NCI-H524 treated with DMSO at 0.1 percent for 48 hours (cell line): ENCODE data around the gene CTNNA1.
"Not testable (repeated sequence)": the region's sequence is repeated elsewhere in the genome, so short reads cannot be mapped to it uniquely, and the experiment has no call there.

Experiments used
- DNase-seq: peaks from one replicate; lab custom pipeline; 2025; lab: John Stamatoyannopoulos, UW

Gene CTNNA1, protein sequence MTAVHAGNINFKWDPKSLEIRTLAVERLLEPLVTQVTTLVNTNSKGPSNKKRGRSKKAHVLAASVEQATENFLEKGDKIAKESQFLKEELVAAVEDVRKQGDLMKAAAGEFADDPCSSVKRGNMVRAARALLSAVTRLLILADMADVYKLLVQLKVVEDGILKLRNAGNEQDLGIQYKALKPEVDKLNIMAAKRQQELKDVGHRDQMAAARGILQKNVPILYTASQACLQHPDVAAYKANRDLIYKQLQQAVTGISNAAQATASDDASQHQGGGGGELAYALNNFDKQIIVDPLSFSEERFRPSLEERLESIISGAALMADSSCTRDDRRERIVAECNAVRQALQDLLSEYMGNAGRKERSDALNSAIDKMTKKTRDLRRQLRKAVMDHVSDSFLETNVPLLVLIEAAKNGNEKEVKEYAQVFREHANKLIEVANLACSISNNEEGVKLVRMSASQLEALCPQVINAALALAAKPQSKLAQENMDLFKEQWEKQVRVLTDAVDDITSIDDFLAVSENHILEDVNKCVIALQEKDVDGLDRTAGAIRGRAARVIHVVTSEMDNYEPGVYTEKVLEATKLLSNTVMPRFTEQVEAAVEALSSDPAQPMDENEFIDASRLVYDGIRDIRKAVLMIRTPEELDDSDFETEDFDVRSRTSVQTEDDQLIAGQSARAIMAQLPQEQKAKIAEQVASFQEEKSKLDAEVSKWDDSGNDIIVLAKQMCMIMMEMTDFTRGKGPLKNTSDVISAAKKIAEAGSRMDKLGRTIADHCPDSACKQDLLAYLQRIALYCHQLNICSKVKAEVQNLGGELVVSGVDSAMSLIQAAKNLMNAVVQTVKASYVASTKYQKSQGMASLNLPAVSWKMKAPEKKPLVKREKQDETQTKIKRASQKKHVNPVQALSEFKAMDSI

DNA sequence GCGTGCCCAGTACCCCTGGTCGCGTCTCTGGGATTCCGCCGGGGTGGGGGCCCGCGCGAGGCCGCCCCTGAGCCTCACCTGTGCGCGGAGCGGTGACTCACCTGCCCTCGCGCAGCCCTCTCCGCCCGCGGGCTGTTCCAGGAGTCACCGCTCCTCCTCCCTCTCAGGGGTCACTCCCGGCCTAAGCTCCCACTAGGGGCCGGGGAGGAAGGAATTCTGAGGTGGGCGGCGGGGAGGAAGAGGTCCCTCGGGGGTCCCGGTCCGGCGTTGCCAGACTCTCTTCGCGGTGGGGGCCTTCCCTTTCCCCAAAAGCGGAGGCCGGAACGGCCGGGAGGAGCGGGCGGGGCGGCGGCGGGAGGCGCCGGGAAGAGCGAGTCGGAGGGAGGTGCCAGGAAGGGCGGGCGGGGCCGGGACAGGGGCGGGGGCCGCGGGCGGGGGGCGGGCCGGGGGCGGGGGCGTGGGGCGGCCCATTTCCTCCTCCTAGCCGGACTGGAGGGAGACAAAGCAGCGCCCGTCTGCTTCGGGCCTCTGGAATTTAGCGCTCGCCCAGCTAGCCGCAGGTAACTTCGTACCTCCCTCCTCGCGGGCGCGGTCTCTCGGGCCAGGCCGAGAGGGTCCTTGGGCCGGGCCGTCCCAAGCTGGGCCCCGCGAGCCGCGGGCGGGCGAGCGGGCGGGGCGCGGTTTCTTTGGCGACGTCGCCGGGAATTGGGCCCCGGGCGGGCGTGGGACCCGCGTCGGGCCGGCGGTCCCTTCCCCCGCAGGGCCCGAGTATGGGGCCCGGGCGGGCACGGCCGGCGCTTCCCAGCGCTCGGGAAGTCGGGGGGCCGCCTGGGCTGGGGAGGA is at the start of gene CTNNA1:
Gene CTNNA1, plus strand, starts transcription at position 475 of the 843 bp plus-strand sequence. CDS start 28,500 bp downstream, outside the sequence.
- DNase-seq, result no peak

DNA sequence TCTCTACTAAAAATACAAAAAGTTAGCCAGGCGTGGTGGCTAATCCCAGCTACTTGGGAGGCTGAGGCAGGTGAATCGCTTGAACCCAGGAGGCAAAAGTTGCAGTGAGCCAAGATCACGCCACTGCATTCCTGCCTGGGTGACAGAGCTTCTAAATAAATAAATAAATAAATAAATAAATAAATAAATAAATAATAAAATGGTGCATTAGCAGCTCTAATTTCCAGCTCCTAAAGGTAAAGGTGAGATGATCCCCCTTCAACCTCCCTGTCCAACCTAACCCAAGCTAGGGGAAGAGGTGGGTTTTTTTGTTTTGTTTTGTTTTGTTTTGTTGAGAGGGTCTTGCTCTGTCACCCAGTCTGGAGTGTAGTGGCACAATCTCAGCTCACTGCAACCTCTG is 49.4 kb upstream of the CTNNA1 start:
- not testable (repeated sequence) for DNase-seq

DNA sequence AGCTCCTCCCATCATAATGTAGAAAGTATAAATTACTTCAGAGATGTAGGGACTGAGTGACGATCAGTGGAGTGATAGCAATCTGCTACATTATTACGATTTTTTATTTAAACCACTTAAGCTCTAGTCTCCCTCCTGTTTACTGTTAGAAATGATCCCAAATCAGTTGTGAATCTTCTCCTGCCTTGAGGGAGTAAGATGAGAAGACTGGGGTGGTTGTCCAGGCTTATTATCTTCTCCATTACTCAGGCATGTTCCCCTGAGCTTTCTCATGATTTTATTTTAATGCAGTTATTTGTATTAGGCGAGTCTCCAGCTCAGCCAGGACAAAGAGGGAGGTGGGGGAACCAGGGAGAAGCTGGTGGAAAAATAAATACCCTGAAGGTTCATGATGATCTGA is 48.2 kb upstream of the CTNNA1 start:
- no peak for DNase-seq

DNA sequence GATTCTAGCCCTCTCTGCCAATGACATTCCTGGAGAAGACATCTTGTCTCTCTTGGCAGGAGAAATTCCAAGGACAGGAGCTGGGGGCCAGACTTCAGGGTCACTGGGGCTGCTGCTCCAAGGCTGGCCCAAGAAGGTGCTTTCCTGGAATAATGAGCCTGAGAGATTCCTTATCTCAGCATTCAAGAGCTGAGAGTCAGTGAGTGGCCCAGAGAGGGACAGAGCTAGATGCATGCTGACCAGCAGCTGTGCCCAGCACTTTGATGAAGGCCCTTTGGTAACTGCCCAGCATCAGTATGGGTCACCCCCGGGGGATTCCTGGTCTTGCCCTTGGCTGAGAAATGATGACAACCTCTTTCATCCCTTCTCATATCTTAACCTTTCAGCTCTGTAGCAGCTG is 47.7 kb upstream of the CTNNA1 start:
- no peak for DNase-seq

DNA sequence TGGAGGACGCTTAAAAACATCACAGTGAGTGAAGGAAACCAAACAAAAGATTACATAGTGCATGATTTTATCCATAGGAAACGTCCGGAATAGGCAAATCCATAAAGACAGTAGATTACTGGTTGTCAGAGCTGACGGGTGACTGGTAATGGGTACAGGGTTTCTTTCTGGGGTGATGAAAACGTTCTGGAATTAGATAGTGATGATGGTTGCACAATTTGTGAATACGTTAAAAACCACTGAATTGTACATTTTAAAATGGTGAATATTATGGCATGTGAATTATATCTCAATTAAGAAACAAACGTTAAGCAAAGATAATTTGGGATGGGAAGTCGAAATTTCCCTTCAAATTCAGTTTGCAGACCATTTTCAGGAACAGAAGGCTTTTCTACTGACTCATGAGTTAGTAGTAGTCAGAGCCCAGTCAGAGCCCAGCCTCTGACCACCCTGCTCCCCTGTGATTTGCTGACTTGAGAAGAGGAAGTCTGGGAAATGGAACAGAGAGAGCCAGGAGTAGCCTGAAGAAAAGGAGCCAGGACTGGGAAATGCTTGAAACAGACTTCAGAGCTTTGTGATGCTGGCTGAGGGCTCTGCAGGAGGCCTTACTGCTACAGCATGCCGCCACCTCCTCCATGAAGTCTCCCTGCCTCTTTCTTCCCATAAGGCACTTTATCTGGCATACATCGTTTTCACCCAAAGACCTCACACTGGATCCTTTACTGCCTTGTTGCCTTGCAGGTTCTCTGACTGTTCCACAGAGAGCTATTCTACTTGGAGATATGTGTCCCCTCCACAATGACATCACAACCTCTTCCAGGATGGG is 46.4 kb upstream of the CTNNA1 start:
- no peak for DNase-seq

DNA sequence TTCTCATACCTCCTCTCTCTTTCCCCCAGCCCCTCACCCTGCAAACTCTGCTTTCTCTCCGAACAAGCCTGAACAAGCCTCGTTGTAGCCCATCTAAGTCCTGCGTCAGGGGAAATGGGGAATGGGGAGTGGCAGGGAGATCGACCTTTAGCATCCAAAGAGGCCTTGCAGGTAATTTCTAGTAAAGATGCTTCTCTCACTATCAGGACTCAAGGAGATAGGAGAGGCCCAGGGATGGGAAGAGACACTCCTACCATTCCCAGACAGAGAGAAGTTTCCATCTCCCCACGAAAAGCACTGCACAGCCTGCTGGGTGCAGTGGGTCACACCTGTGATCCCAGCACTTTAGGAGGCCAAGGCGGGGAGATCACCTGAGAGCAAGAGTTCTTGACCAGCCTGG is 44.4 kb upstream of the CTNNA1 start:
- DNase-seq, result no peak

DNA sequence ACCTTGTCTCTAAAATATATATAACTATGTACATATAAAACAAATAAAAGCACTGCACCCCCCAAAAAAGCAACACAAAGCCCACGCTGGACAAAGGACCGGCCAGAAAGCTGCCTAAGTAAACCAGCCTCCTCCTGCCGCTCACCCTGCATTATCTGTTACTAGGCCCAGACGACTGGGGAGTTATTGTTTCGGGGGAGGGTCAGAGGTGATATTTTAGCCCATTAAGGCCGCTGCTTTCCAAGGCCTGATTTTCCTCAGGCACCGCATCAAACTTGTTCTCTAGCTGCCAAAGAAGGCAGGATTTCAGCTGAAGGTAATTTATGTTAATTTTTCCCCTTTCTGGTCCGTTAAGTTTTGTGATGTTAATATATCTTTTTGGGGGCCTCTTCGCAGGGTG is 44.0 kb upstream of the CTNNA1 start:
- DNase-seq, result no peak

DNA sequence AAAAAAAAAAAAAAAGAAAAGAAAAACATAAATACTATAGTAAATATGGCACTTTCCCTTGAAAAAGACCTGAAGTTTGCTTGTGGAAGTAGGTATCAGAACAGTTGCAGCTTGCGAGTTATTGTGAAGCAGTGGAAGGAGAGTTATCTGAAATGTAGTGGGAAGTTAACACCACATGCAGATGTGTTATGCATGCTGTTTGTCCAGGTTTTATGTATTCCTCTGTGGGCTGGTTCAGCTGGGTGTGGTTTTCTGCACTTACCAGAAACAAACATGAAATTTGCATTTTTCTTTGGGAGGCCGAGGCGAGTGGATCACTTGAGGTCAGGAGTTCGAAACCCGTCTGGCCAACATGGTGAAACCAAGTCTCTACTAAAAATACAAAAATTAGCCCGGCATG is 42.1 kb upstream of the CTNNA1 start:
- no peak for DNase-seq

DNA sequence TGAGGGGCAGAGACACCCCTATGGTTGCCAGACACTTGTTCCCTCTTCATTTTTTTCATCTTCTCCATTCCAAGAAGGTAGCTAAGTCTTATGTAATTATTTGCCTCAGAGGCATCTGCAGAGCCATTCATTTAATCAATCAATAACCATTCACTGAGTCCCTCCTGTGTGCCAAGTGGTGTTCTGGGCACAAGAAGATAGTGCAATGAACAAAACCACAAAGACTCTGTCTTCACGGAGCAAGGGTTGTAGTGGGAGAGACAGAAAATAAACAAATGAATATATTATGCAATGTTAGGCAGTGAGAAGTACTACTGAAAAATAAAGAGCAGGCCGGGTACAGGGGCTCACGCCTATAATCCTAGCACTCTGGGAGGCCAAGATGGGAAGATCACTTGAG is 41.4 kb upstream of the CTNNA1 start:
- no peak for DNase-seq

DNA sequence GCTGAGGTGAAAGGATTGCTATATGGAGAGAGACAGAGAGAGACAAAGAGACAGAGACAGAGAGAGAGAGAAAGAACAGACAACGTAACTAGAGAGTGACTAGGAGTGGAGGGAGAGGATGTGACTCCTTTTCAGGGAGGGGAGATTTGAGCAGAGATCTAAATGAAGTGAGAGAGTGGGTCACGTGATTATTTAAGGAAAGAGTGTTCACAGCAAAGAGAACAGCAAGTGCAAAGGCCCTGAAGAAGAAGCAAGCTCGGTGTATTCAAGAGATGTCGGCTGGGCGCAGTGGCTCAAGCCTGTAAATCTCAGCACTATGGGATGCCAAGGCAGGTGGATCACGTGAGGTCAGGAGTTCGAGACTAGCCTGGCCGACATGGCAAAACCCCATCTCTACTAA is 40.9 kb upstream of the CTNNA1 start:
- DNase-seq, result no peak

DNA sequence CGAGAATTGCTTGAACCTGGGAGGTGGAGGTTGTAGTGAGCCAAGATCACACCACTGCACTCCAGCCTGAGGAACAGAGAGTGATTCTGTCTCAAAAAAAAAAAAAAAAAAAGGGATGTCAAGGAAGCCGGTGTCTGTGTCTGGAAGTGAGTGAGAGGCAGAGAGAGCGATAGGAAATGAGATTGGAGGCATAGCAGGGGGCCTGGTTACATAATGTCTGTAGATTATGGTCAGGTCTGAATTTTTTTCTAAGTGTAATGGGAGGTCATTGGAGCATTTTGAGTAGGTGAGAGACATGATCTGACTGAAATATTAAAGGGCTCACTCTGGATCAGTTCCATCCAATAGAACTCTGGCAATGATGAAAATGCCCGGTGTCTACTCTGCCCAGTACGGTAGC is 40.4 kb upstream of the CTNNA1 start:
- DNase-seq, result no peak

DNA sequence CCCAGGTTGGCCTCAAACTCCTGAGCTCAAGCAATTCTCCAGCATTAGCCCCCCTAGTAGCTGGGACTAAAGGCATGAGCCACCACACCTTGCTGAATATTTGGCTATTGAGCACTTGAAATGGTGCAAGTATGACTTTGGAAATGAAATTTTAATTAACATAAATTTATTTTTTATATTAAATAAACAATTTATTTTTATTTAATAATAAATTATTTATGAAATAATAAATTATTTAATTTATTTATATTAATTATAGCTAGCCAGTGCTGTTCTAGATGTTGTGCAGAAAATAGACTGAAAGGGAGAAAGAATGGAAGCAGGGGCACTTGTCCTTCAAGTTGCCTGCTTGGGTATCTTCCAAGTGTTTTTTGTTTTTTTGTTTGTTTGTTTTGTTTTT is 40.0 kb upstream of the CTNNA1 start:
- DNase-seq, result no peak

DNA sequence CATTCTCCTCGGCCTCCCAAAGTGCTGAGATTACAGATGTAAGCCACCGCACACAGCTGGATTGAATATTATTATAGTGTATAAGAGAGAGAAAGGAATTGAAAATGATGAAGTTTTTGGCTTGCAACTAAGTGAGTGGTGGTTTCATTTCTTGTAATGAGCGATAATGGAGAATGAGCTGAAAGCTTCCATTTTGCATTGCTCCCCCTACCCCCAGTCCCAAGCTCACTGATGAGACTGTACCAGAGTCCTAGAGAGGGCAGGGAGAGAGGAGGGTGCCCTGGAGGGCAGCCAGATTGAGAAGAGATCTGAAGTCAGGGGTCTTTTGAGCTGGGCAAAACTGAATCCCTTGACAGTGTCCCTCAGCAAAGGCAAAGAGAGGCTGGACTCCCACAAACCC is 38.5 kb upstream of the CTNNA1 start:
- DNase-seq, result no peak

DNA sequence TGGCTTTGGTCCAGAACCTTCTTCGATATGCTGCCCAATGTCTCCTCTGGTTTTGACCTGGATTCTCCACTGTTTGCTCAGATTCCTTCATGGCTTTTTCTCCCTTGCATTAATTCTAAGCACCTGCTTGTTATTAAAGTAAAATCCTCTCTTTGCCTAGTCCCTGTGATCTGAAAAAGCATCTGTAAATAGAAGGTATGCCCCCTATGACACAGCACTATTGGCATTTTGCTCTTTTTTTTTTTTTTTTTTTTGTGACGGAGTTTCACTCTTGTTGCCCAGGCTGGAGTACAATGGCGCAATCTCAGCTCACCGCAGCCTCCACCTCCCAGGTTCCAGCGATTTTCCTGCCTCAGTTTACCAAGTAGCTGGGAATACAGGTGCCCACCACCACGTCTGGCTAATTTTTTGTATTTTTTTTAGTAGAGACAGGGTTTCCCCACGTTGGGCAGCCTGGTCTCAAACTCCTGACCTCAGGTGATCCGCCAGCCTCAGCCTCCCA is 37.2 kb upstream of the CTNNA1 start:
- DNase-seq, result not testable (repeated sequence)

DNA sequence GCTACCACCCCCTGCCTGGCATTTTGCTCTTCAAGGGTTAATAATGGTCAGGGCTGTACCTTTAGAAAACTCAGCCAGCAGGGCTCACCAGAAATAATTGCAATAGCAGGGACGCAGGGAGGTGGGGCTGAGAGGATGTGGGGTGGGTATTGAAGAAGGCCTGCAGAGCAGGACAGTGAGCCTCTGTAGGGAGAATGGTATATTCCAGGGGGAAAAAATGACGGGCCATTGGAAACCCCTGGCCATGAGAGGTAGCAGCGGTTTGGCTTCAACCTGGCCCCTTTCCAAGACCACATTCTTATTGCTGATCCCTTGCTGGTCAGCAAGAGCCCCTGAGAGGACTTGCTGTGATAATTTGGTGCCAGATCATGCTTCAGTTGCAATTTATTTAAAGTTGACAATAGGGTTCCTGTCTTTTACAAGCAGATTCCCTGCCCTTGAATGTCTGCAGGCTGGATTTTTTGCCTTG is 36.7 kb upstream of the CTNNA1 start:
- DNase-seq, result no peak

DNA sequence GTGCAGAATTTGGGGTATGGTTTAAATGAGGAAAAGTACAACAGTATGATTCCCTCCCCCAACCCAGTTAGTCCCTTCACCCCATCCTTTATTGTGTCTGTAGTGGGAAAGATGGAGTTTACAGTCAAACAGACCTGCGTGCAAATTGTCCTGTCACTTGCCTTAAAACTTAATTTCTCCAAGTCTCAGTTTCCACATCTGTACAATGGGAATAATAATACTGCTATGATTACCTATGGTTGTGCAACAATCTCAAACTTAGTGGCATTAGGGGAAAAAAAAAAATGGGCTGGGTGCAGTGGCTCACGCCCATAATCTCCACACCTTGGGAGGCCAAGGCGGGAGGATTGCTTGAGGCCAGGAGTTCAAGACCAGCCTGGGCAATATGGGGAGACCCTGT is 35.8 kb upstream of the CTNNA1 start:
- DNase-seq, result no peak

DNA sequence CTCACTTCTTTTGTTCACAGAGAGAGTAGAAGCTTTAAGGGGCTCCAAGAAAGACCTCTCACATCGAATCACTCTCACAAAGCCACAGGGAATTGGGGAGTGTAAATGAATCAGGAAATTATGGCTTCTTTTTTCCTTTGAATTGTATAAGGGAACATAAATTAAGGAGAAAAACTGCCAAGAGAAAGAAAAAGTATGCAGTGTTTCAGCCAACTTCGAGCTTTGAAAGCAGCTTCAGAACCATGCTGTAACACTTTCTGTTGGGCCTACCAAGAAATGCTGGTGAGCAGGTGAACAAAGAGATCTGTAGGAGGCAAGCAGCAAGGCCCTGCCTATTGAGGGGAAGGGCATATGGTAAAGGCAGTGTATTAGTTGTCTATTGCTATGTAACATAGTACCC is 33.4 kb upstream of the CTNNA1 start:
- no peak for DNase-seq

DNA sequence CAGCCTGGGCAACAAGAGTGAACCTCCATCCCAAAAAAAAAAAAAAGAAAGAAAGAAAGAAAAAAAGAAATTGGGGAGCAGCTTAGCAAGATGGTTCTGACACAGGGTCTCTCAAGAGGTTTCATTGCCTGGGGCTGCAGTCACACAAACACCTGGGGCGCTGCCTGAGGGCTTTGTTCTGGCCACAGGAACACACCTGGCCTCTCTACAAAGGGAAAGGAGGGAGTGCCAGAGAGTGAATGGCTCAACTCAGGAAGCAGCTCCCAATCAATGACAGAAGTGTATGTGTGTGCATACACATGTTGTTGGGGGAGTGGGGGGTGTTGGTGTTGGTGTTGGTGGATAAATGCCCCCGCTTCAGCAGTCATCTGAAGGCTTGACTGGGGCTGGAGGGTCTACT is 32.4 kb upstream of the CTNNA1 start:
- no peak for DNase-seq

DNA sequence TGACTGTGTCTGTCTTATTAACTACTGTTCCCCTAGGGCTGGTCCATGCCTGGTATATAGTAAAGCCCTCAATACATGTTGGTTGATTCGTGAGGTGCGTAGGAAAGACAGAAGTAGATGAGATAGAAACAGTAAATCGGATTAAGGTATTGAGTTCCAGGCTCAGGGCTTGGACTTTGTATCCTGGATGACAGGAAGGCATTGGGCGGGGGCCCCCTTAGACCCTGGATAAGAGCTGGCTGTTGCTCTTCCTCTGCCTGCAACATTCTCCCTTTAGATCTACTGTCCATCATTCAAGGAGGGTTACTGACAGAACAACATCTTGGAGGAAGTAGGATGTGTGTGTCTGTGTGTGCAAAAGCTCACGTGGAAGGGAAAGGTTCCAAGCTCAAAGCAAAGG is 31.2 kb upstream of the CTNNA1 start:
- no peak for DNase-seq

DNA sequence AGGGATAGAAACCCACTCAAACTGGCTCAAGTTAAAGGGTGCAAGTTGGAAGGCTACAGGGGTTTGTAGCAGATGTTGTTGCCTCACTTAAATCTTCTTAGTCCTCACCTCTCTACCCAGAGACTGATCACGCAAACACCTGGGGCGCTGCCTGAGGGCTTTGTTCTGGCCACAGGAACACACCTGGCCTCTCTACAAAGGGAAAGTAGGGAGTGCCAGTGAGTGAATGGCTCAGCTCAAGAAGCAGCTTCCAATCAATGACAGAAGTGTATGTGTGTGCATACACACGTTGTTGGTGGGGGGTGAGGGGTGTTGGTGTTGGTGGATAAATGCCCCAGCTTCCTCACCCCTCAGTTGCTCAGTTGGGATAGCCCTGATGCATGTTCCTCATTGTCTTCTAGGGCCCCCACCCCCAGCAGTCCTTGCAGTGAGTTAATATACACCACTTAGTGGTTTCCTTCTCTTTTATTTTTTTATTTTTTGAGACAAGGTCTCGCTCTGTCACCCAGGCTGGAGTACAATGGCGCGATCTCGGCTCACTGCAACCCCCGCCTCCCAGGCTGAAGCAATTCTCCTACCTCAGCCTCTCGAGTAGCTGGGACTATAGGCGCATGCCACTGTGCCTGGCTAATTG is 30.6 kb upstream of the CTNNA1 start:
- DNase-seq, result no peak
